Activated naive CD8-positive, alpha-beta T cell treated with anti-CD3 and anti-CD28 coated beads, Interleukin-2, amount 50 U/mL, for 24 hours (primary cell): ENCODE measurements around the gene IFI35.

Source experiments
- ATAC-seq: fragments of 150-1000 bp; cut with Tn5 transposase; one replicate; pipeline ENCODE4 v1.10.0; 2021
- DNase-seq: peaks from one replicate; pipeline ENCODE4 v3.0.0; 2021
- H3K27ac Mint-ChIP-seq: one replicate; pipeline ENCODE4 v1.8.0; 2021; ENCODE audit warnings: mild to moderate bottlenecking, mixed read lengths
- H3K27me3 Mint-ChIP-seq: one replicate; pipeline ENCODE4 v1.8.0; 2021; ENCODE audit warnings: mixed read lengths
- H3K36me3 Mint-ChIP-seq: one replicate; pipeline ENCODE4 v1.8.0; 2021; ENCODE audit warnings: low read depth, mixed read lengths
- H3K4me1 Mint-ChIP-seq: one replicate; pipeline ENCODE4 v1.8.0; 2021; ENCODE audit warnings: mixed read lengths
- H3K4me3 Mint-ChIP-seq: one replicate; pipeline ENCODE4 v1.8.0; 2021; ENCODE audit warnings: mild to moderate bottlenecking, moderate library complexity, mixed read lengths
- H3K9me3 Mint-ChIP-seq: one replicate; pipeline ENCODE4 v1.8.0; 2021; ENCODE audit warnings: mixed read lengths

IFI35 gene

DNA sequence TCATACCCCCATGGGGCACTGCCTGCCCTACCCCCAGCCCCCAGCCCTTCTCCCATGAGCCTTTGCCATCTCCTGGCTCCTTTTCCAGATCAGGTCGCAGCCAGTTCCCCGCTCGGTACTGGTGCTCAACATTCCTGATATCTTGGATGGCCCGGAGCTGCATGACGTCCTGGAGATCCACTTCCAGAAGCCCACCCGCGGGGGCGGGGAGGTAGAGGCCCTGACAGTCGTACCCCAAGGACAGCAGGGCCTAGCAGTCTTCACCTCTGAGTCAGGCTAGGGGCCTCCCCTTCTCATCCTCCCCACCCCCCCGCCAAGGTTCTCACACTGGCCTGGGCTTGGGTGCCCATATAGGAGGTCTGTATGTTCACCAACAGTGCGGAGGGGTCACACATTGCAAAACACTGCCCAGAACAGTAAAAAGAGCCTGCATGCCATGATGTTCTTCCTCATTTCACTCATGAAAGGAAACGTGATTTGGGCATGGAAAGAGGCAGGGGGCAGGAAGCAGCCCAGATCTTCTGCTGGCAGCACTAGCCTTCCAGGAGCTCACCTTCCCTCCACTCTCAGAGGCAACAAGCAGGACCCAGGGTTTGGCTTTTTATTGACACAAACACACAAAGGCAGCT, 7.5 kb downstream of the IFI35 start:
- H3K27me3 Mint-ChIP-seq = no peaks in the 10 kb centered on the region
- ATAC-seq = no peak
- H3K4me1 Mint-ChIP-seq = peaks cover 13% of the 10 kb centered on the region
- peaks cover 10% of the 10 kb centered on the region for H3K36me3 Mint-ChIP-seq
- H3K9me3 Mint-ChIP-seq = no peaks in the 10 kb centered on the region
- H3K4me3 Mint-ChIP-seq = no peak overlapping the region
- no peak overlapping the region for H3K27ac Mint-ChIP-seq
- DNase-seq = no peak

DNA sequence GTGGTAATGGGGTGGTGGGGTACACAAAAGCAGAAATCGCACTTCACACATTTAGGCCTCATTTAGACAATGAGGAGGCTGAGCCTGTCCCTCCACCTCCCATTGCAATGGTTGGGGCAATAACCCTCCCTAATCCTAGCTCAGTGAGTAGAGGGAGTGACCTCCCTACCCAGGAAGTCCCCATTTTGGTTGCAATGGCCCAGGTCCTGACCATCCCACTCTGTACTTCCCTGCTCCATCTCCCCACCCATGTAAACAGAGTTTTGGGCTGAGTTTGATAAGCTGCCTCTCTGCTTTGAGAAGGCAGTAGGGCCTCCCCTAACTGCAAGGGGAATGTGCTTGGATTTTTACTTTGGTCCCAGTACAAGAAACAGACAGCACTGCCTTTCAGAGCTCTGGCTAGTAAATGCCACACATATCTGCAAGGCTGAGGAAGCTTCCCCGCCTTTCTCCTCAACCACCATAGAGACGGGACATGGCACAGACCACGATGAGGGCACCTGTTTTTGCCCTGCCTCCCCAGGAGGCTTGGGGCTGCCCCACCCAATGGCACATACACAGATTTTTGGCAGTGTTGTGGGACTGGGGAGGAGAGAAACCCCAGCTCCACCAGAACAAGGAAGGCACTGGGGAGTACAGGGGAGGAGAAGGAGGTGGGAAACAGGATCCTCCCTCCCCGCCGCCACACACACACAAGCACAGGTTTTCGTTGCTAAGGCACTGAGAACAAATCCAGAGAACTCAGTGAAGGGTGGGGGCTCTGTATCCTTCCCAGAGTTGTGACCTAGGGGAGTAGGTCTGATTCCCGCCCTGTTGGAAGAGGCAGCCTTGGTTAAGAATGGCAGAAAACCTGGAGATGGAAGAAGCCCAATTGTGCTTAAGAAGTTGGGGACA, 8.3 kb downstream of the IFI35 start:
- Mint-ChIP-seq H3K9me3 (no peaks in the 10 kb centered on the region), H3K4me1 (peaks cover 18% of the 10 kb centered on the region), H3K27me3 (no peaks in the 10 kb centered on the region), H3K27ac (peak overlapping the region; percentile 68), H3K36me3 (peaks cover 10% of the 10 kb centered on the region), H3K4me3 (no peak overlapping the region)
- DNase-seq (no peak), ATAC-seq (no peak)

DNA sequence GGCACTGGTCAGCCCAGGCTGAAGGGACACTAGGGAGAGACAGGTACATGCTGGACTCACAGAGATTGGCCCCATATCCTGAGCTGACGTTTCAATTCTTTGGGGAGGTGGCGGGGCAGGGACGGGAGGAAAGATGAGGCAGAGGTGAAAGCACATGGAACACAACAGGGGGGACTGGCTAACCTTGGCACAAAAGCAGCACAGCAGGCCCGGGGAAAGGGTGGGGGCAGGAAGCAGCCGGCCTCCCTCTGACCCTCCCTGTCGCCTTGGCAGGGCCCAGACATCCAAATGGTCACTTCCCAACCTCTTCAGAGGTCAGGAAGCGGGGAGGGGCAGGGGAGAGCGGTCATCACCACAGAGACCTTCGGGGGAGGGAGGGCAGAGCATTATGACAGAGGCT, 9.0 kb downstream of the IFI35 start:
- DNase-seq = no peak
- Mint-ChIP-seq H3K27me3 (no peaks in the 10 kb centered on the region), H3K27ac (no peak overlapping the region), H3K9me3 (no peaks in the 10 kb centered on the region), H3K4me3 (no peak overlapping the region), H3K36me3 (peaks cover 10% of the 10 kb centered on the region), H3K4me1 (peaks cover 18% of the 10 kb centered on the region)
- no peak for ATAC-seq

DNA sequence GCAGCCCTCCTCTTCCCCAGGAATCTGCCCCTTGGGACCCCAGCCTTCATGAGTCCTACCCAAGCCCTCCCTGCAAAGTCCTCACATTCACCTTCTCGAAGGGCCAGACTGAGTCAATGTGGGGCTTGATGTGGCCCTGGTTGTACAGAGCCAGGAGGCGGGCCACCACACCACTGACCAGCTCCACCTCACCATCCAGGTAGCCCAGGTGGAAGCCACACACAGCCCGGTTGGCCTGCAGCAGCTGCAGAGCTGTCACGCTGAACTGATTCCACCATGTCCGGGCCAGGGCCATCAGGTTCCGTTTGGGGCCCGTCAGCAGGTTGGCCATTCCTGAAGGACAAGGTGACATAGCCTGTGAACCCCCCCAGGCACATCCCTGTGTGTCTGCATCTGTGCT, 9.6 kb downstream of the IFI35 start:
- H3K4me1 Mint-ChIP-seq = peaks cover 19% of the 10 kb centered on the region
- no peaks in the 10 kb centered on the region for H3K27me3 Mint-ChIP-seq
- ATAC-seq (no peak), DNase-seq (no peak)
- peaks cover 10% of the 10 kb centered on the region for H3K36me3 Mint-ChIP-seq
- H3K4me3 Mint-ChIP-seq = no peak overlapping the region
- H3K9me3 Mint-ChIP-seq = no peaks in the 10 kb centered on the region
- H3K27ac Mint-ChIP-seq = no peak overlapping the region

DNA sequence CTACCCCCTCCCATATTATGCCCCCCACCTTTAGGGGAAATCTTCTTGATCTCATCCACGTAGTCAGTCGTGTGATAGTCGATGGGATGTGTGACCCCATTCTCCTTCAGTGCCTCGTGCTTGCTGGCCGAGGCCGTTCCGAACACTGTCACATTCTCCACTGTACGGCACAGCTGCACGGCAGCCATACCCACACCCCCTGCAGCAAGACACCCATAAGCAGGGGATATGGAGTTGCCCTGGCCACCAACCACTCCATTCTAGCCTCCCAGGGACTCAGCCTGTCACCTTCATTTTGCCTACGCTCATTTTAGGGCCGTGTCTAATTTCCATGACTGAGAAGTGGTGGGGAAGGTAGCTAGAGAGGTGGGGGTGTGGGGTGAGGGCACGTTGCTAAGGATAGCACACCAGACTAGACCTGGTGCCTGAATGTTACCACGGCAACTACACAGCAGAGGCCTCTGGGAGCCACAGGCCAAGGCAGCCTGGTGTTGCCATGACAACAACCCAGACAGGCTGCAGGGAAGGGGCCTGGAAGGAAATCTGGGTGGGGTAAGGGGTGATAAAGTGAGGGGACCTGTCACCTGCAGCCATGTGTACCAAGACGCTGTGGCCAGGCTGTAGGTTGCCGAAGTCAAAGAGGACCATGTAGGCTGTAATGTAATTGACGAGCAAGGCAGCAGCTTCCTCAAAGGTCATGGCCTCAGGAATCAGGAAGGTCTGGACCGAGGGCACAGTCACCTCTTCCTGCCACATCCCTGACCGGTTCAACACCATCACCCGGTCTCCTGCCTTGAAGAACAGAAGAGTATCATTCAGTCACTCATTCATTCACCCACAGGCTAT, 11.6 kb downstream of the IFI35 start:
- Mint-ChIP-seq H3K9me3 (no peaks in the 10 kb centered on the region), H3K4me1 (peaks cover 28% of the 10 kb centered on the region), H3K4me3 (no peak overlapping the region), H3K36me3 (peaks cover 4% of the 10 kb centered on the region), H3K27me3 (no peaks in the 10 kb centered on the region), H3K27ac (peak overlapping the region; percentile 16)
- no peak for ATAC-seq
- DNase-seq = no peak

DNA sequence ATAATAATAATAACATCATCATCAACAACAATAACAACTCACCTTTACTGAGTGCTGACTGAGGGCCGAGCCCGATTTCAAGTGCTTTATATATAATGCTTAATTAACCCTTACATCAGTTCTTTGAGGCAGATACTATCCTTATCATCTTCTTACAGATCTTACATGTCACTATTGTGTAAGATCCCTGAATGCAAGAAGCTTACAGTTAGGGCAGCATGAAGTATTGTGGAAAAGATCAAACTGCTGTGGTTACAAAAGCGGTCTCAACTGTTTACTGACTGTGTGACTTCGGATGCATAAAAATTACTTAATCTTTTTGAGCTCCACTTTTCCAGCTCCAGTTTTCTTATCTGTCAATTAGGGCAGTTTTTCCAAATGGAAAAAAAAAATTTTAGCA, 12.3 kb downstream of the IFI35 start:
- Mint-ChIP-seq H3K36me3 (no peaks in the 10 kb centered on the region), H3K4me3 (no peak overlapping the region), H3K4me1 (peaks cover 30% of the 10 kb centered on the region), H3K9me3 (no peaks in the 10 kb centered on the region), H3K27ac (no peak overlapping the region), H3K27me3 (no peaks in the 10 kb centered on the region)
- ATAC-seq = no peak
- DNase-seq = no peak

DNA sequence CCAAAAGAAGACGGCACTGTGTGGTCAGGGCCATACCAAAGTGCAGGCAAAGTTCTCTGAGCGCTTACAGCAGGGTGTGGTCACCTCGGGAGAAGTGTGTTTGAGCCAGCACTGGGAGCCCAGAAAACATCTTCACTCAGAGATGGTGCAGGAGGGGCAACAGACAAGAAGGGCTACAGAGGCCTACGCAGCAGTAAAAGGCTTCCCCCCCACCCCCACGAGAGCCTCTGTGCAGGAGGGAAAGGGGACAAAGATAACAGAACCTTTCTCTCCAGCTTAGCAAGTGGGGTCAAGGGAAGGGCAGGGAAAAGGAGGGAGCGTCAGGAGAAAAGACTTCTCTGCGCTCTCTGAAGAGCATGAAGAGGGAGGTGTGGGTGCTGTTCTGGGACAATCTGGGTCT, 12.8 kb downstream of the IFI35 start:
- Mint-ChIP-seq H3K4me3 (no peak overlapping the region), H3K27me3 (peaks cover 1% of the 10 kb centered on the region), H3K9me3 (no peaks in the 10 kb centered on the region), H3K27ac (no peak overlapping the region), H3K36me3 (no peaks in the 10 kb centered on the region), H3K4me1 (peaks cover 32% of the 10 kb centered on the region)
- ATAC-seq (no peak), DNase-seq (no peak)

DNA sequence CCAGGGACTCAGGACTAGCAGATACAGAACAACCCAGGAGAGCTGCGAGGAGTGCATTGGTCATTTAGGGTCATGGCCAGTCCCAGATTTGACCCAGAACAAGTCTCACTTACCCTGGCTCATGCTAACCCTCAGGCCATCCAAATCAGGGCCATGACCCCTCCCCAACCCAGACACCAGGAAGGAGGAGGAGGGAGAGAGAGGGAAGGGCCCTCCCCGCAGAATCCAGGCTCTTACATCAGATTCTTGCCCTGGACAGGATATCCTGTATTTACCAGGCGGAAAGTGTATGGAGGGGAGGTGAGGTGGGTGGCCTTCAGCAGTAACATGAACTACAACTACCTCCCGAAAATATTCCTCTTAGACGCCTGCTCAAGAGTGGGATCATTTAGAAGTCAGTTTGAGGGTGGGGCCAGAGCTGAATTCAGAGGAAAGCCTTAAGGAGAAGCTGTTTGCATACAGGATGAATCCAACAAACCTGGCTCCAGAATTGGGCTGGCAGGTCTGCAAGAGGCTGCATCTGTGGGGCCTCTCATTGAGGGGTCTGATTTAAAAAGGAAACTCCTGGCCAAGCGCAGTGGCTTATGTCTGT, 13.5 kb downstream of the IFI35 start:
- Mint-ChIP-seq H3K27ac (no peak overlapping the region), H3K27me3 (peaks cover 6% of the 10 kb centered on the region), H3K4me3 (peak overlapping the region; percentile 79), H3K9me3 (no peaks in the 10 kb centered on the region), H3K4me1 (peaks cover 37% of the 10 kb centered on the region), H3K36me3 (no peaks in the 10 kb centered on the region)
- DNase-seq (no peak), ATAC-seq (no peak)

DNA sequence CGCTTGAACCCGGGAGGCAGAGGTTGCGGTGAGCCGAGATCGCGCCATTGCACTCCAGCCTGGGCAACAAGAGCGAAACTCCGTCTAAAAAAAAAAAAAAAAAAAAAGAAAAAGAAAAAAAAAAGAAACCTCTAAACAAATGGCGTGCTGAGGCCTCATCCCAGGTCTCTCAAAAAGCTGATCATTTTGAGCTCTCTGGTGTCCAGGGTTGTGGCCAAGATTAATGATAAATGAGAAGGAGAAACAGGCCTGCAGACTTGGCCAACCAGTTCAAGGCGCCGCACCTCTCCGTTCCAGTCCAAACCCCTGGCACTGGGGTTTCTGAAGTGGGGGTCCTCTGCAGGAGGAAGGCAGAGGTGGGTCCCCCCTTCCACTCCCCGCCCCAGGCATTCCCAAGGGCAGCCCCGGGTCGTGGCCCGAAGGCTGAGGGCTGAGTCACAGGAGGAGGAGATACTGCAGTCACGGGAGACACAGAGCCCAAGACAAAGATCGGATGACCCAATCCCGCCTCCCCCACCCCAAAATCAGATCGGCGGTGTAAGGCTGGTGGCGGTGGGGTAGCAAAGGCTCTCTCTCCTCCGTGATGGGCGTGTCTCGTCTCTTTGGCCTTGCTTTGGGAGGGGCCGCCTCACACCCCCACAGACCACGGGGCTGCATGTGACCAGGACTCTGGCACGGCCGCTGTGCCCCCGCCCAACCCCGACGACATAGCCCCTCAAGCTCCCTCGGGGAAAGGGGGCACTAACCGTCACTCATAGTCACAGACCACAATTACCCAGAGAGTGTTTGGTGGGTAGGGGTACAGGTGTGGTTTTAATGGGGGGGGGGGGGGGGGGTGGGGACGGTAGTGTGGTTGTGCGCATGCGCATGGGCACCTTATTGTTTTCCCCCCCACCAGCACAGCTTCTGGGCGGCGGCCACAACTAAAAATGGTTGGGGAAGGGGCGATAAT, 14.5 kb downstream of the IFI35 start:
- no peaks in the 10 kb centered on the region for H3K9me3 Mint-ChIP-seq
- ATAC-seq = no peak
- H3K4me3 Mint-ChIP-seq = peak overlapping the region; percentile 79
- no peak for DNase-seq
- peaks cover 8% of the 10 kb centered on the region for H3K27me3 Mint-ChIP-seq
- no peak overlapping the region for H3K27ac Mint-ChIP-seq
- H3K4me1 Mint-ChIP-seq = peaks cover 37% of the 10 kb centered on the region
- no peaks in the 10 kb centered on the region for H3K36me3 Mint-ChIP-seq

DNA sequence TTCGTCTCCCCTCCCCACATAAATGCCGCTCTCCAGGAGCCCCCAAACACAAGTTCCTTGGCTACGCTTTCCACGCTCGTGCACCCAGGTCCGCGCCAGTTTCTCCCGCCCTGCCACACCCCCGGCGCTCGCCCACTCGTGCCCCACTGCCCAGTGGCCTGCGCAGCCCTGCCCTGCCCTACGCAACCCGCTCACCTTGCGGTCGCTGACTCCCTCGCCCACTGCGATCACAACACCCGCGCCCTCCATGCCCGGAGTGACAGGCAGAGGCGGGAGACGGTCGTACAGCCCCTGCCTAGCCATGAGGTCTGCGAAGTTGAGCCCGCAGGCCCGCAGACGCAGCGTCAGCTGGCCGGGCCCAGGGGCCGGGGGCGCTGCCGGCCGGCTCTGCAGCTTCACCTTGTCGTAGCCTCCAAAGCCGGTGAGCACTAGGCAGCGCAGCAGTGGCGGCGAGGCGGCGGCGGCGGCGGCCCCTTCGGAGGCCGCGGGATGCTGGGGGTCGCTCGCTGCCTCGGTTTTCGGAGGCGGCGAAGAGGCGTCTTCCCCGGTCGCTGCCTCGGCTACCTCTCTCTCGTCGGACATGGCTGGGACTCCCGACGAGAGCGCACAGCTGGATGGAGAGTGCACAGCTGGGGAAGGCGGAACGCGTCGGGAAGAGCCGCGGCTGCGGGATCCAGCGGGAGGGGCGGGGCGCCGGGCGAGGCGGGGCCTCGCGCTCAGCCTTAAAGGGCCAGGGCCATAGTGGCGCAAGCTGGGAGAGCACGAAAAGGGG, 15.3 kb downstream of the IFI35 start, which contains the start of gene VAT1:
TSS of gene VAT1 (minus strand) at position 645 of the 772 bp plus-strand sequence. CDS start at position 582, 63 bp downstream.
- peaks cover 37% of the 10 kb centered on the region for H3K4me1 Mint-ChIP-seq
- H3K27me3 Mint-ChIP-seq = peaks cover 8% of the 10 kb centered on the region
- no peaks in the 10 kb centered on the region for H3K9me3 Mint-ChIP-seq
- peak within 1 kb of the TSS; percentile 79 for H3K4me3 Mint-ChIP-seq
- ATAC-seq (peak; percentile 63), DNase-seq (peak; percentile 76)
- H3K27ac Mint-ChIP-seq = peak within 1 kb of the TSS; percentile 70
- H3K36me3 Mint-ChIP-seq = no peaks in the 10 kb centered on the region

DNA sequence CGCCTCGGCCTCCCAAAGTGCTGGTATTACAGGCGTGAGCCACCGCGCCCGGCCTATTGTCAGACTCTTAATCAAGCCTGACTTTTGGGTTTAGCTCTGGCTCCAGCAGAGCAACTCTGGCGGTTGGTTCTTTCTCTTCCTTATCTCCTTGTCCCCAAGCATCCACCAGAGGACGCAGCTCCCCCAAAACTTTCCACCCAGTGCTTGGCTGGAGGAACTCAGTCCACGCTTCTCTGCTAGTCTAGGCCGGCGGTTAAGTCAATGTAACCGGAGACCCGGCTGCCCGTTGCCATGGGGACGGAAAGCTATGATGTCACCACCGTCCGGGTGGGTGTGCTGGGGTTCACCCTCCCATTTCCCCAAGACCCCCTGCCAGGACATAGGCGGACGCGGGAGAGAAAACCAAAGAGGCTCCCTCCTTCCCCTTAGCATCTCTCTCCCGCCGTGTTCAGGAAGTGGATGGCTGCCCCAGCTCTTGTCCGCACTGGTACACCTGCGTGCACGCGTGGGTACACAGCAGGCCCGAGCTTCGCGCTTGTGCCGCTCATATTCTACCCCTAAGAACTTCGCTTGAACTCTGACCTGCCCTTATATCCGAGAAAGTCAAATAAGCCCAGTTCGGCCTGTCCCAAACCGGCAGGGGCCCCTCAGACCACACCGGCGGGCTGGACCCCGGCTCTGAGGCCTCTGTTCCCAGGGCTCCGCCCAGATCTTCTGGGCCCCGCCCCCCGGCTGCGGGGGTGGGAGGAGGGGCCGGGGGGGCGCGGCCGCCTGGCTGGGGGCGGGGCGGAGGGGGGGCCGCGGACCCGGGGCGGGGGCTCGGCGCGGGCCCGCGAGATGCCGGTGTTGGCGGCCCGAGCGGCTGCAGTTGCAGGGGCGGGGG, 18.1 kb downstream of the IFI35 start, which contains the start of gene RND2:
TSS of gene RND2 (plus strand) at position 825 of the 883 bp plus-strand sequence. CDS start 117 bp downstream, outside the sequence.
- no peaks in the 10 kb centered on the region for H3K36me3 Mint-ChIP-seq
- ATAC-seq (peak; percentile 72), DNase-seq (peak; percentile 80)
- H3K4me1 Mint-ChIP-seq = peaks cover 29% of the 10 kb centered on the region
- H3K27ac Mint-ChIP-seq = peak within 1 kb of the TSS; percentile 85
- H3K9me3 Mint-ChIP-seq = no peaks in the 10 kb centered on the region
- peaks cover 8% of the 10 kb centered on the region for H3K27me3 Mint-ChIP-seq
- H3K4me3 Mint-ChIP-seq = peak within 1 kb of the TSS; percentile 82

DNA sequence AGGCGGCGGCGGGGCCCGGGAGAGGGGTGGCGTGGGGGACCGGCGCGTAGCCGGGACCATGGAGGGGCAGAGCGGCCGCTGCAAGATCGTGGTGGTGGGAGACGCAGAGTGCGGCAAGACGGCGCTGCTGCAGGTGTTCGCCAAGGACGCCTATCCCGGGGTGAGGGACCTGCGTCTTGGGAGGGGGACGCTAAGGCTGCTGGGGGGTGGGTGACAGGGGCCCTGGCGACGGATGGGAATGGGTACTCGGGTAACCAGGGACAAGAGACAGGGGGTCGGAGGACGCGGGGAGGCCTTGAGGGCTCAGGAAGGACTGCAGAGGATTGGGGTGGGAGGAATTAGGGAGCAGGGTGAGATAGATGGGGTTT, 18.7 kb downstream of the IFI35 start:
- no peak overlapping the region for H3K27ac Mint-ChIP-seq
- no peaks in the 10 kb centered on the region for H3K36me3 Mint-ChIP-seq
- H3K27me3 Mint-ChIP-seq = peaks cover 8% of the 10 kb centered on the region
- H3K9me3 Mint-ChIP-seq = no peaks in the 10 kb centered on the region
- DNase-seq (no peak), ATAC-seq (no peak)
- H3K4me1 Mint-ChIP-seq = peaks cover 25% of the 10 kb centered on the region
- H3K4me3 Mint-ChIP-seq = peak overlapping the region; percentile 46
